ENCODE results near the gene PLCXD3.
A peak's percentile ranks its signal among the peaks of the same experiment; 100 is the strongest.
"Not testable (repeated sequence)": the region's sequence is repeated elsewhere in the genome, so short reads cannot be mapped to it uniquely, and the experiment has no call there.

Gene PLCXD3

GRCh38 chr5:41510176-41510831, at the start of gene PLCXD3:
Gene PLCXD3, minus strand, starts transcription at chr5:41510601. Its CDS starts 75 bp downstream, at chr5:41510526.
- peak; percentile 85 for DNase-seq (ENCODE audit: low spot score)

GRCh38 chr5:41559184-41559583, 48.8 kb upstream of the PLCXD3 start:
- DNase-seq (ENCODE audit: low spot score) = no peak

- no peak for DNase-seq (ENCODE audit: low spot score)
Measured at GRCh38 chr5:41558295-41558694, 47.9 kb upstream of the PLCXD3 start.

GRCh38 chr5:41547991-41548390, 37.6 kb upstream of the PLCXD3 start:
- no peak for DNase-seq (ENCODE audit: low spot score)

- DNase-seq (ENCODE audit: low spot score) = no peak
Measured at GRCh38 chr5:41542183-41542582, 31.8 kb upstream of the PLCXD3 start.

- DNase-seq (ENCODE audit: low spot score) = no peak
Measured at GRCh38 chr5:41539454-41539853, 29.1 kb upstream of the PLCXD3 start.

GRCh38 chr5:41537581-41537980, 27.2 kb upstream of the PLCXD3 start:
- no peak for DNase-seq (ENCODE audit: low spot score)

- DNase-seq (ENCODE audit: low spot score) = no peak
Measured at GRCh38 chr5:41532485-41532884, 22.1 kb upstream of the PLCXD3 start.

- no peak for DNase-seq (ENCODE audit: low spot score)
Measured at GRCh38 chr5:41527201-41527779, 16.9 kb upstream of the PLCXD3 start.

GRCh38 chr5:41526699-41527098, 16.3 kb upstream of the PLCXD3 start:
- DNase-seq (ENCODE audit: low spot score) = no peak

- DNase-seq (ENCODE audit: low spot score) = no peak
Measured at GRCh38 chr5:41524174-41524573, 13.8 kb upstream of the PLCXD3 start.

GRCh38 chr5:41522193-41522786, 11.9 kb upstream of the PLCXD3 start:
- DNase-seq (ENCODE audit: low spot score) = no peak

- no peak for DNase-seq (ENCODE audit: low spot score)
Measured at GRCh38 chr5:41519801-41520200, 9.4 kb upstream of the PLCXD3 start.

GRCh38 chr5:41517909-41518308, 7.5 kb upstream of the PLCXD3 start:
- no peak for DNase-seq (ENCODE audit: low spot score)

GRCh38 chr5:41511241-41511640, 840 bp upstream of the PLCXD3 start:
- DNase-seq (ENCODE audit: low spot score) = no peak

GRCh38 chr5:41509399-41510175, 814 bp downstream of the PLCXD3 start:
- DNase-seq (ENCODE audit: low spot score) = no peak

- no peak for DNase-seq (ENCODE audit: low spot score)
Measured at GRCh38 chr5:41508696-41509398, 1.6 kb downstream of the PLCXD3 start.

GRCh38 chr5:41508186-41508585, 2.2 kb downstream of the PLCXD3 start:
- DNase-seq (ENCODE audit: low spot score) = no peak

GRCh38 chr5:41507501-41507900, 2.9 kb downstream of the PLCXD3 start:
- no peak for DNase-seq (ENCODE audit: low spot score)

- DNase-seq (ENCODE audit: low spot score) = no peak
Measured at GRCh38 chr5:41503860-41504259, 6.5 kb downstream of the PLCXD3 start.

GRCh38 chr5:41503310-41503709, 7.1 kb downstream of the PLCXD3 start:
- DNase-seq (ENCODE audit: low spot score) = no peak

- not testable (repeated sequence) for DNase-seq (ENCODE audit: low spot score)
Measured at GRCh38 chr5:41493490-41494126, 16.8 kb downstream of the PLCXD3 start.
